ENCODE measurements around the gene MRPL10.
A peak's percentile ranks its signal among the peaks of the same experiment; 100 is the strongest.

Gene MRPL10

DNA sequence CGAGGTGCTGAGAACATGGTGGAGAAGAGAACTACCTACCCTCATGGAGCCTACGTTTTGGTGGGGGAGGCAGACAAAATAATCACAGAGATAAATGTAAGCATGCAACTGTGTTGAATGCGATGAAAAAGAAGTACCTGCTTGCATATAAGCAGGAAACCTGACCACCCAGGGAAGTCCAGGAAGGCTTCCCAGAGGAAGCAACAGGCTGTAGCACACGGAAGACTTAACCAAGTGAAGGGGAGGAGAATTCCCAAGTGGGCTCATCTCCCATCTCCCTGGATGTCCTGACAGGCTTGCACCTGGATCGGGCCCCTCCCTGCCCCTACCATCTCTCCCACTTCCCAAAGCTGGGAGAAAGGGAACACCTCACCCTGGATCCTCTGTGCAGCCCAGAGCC is 7.7 kb upstream of the MRPL10 start:
- no peak for DNase-seq

DNA sequence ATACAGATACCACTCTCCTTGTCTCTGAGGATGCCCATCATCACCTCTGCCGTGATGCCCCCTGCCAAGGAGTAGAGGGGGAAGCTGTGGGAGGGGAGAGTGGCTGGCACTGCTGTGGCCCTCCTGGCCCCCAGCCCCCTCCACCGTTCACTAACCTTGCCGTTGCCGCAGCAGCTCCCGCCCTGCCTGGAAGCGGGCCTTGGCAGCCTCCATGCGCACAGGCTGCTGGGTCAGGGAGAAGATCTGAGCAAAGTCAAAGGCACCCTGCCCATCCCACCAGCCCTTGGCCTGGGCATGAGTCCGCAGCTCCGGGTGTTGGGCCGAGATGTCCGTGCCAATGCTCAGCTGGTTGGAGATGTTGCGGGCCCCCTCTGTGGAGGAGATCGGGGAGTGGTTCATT is 7.3 kb upstream of the MRPL10 start:
- no peak for DNase-seq

DNA sequence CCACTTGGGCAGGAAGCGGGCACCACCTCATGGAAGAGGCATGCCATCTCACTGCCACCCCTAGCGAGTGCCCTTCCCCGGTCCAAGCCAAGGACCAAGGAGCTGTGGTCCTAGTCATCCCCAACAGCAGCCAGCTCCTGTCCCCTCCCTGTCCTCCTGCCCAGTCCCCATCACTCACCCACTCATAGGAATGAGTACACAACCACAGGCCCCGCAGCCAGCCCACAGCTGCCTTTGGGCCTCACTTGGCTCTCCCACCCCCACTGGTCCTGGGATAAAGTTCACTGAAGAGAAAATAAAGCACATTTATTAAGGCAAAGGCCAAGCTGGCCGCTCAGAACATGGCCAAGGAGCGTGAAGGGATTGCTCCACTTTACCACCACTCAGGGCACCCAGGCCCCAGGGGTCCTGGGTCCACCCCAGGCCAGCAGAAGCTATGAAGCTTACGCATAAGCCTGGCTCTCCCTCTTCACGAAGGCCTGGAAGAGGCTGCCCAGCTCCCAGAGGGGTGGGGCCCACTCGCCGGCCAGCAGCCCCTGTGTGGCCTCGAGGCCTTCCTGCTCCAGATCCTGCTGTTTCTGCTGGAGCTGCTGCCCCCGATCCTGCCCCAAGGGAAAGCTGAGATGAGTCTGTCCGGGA is 6.2 kb upstream of the MRPL10 start:
- no peak for DNase-seq

DNA sequence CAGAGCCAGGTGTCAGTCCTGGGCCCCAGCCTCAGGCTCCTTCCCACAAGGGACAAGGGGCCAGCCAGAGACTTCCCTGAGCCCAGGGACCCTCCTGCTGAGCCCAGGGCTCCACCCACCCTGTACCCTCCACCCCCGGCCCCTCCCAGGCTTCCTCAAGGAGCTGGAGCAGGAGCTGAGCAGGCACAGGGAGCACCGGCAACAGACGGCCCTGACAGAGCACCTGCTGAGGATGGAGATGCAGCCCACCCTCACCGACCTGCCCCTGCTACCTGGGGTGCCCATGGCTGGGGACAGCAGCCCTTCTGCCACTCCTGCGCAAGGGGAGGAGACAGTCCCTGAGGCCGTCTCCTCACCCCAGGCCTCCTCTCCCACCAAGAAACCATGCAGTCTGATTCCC is 5.3 kb upstream of the MRPL10 start:
- DNase-seq = no peak

DNA sequence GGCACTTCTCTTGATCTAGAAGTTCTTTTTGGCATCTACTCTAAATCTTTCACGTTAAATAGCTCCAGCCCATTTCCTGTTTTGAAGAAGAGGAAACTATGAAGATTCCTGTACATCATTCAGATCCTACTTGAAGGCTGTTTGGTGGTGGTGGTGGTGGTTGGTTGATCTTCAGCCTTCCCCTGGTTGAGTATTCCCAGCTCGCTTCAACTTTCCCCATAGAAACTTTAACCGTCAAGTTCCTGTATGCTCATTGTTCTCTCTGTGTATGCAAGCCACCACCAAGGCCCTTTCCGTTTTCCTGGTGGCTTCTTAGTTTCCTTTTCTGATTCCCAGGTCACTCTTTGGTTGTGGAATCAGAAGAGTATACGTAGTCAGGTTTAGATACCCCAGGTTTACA is 3.4 kb upstream of the MRPL10 start:
- no peak for DNase-seq

DNA sequence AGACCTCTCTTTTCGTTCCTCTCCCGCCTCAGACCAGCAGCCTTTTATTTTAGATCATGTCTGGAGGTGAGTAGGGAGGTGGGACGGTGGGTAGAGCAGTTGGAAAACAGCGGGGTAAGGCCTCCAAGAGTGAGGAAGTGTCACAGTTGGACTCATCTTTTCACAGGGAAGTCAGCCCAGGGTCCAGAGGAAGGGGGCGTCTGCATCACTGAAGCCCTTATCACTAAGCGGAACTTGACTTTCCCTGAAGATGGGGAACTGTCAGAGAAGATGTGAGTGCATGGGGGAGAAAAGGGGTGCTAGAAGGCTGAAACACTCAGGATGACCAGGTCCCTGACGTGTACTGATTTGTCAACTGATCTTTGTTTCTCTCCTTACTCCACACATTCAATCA is 590 bp upstream of the MRPL10 start:
- DNase-seq = no peak

DNA sequence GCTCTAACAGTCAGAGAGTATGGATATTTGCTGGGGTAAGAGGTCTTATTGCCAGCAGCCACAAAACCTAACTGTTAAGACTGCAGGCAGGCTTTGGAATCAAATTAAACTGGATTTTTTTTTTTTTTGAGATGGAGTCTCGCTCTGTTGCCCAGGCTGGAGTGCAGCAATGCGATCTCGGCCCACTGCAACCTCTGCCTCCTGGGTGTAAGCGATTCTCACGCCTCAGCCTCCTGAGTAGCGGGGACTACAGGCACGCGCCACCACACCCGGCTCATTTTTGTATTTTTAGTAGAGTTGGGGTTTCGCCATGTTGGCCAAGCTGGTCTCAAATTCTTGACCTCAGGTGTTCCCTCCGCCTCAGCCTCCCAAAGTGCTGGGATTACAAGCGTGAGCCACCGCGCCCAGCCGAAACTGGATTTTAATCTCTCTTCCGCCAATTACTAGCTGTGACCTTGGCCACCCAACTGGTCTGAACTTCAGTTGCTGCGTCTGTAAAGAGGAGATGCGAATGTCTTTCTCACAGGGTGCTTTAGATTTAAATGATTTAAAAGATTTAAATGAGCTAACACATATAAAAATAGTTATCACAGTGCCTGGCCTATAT is 842 bp downstream of the MRPL10 start:
- DNase-seq = no peak

DNA sequence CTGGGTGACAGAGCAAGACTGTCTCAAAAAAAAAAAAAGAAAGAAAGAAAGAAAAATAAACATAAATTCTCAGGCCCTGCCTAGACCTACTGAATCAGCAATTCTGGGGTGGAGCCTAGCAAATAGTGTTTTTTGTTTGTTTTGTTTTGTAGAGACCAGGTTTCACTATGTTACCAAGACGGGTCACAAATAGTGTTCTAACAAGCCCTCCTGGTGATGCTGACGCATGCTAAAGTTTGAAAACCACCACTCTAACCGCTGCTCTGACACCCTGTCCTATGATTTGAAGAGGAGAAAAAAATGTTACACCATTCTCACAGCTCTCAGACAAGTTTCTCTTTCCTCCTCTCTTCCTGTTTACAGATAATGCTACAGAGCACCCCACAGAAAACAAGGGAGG is 1.5 kb downstream of the MRPL10 start:
- DNase-seq = peak; percentile 26 to 88 (median 55)

DNA sequence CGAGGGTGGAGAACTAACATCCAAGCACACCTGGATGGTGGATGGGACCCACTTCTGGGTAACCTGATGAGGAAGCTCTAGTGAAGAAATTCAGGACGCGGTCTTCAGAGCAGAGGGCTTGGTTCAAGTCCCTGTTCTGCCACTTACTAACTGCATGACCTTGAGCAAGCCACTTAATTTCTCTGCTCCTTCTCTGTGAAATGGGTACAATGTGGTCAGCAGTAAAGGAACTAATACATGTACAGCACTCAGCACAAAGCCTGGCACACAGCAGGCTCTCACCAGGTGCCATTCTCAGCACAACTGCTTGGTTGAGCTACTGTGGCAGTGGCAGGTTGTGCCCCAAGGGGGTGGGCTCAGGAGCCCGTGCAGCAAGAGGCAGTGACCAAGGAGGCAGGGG is 7.8 kb downstream of the MRPL10 start:
- DNase-seq = no peak

DNA sequence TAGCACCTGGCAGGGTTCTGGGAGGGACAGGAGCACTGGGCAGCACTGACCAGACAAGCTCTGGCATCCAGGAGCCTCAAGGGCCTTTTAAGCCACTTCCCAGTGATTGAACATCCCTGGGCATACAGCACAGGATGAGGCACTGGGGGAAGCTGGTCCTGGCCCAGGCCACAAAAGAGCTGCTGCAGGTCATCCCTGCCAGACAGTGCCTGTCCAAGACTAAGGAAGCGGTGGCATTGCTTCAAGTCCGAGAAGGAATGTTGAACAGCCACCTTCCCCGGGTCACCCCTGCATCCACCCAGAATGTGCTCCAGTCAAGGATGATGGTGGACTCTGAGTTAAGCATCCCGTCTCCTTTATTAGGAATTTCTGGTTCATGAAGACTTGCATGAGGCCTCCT is 8.6 kb downstream of the MRPL10 start:
- DNase-seq = no peak

DNA sequence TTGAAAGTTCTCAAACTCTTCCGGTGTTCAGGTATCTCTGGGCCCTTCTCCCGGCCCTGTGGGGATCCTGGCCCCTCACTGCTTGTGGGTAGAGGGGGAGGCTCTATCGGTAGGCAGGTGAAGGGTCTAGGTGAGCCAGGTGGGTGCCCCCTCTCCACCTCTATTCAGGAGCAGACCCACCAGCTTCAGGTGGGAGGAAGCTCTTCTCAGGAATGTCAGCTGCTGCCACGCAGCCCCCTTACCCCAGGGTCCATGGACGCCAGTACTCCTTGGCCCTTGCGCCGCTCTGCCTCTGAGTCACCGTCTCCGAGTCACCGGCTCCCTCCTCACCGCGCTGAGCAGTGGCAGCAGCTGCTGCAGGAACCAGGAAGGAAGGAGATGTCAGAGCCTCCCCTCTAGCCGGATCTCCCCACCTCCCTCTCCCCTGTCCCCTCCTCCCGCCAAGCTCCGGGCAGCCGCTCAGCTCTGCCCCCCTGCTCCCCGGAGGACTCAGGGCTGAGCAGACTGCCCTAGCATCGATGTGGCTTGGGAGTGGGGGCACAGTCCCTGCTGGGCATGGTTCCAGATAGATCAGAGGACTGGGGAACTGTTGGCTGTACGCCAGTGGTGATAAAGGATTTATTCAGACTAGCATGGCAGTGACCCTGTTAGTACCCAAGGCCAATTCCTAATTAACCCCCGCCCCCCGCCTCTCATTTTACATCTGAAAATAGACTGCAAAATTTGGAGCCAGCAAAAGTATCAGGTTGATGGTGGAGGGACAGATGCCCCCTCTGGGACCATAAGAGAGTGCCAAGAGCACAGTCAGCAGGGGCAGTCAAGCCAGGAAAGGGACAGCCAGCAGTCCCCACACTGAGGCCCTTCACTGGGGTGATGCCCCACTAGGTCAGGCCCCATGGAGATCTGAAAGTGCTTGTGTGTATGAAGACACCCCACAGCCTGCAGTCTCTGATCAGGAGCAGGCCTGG is 9.6 kb downstream of the MRPL10 start, which contains the start of gene OSBPL7:
TSS of gene OSBPL7 (minus strand) at position 371 of the 968 bp plus-strand sequence. CDS start 1,516 bp downstream, outside the sequence.
- DNase-seq = peak; percentile 48 to 86 (median 62)

DNA sequence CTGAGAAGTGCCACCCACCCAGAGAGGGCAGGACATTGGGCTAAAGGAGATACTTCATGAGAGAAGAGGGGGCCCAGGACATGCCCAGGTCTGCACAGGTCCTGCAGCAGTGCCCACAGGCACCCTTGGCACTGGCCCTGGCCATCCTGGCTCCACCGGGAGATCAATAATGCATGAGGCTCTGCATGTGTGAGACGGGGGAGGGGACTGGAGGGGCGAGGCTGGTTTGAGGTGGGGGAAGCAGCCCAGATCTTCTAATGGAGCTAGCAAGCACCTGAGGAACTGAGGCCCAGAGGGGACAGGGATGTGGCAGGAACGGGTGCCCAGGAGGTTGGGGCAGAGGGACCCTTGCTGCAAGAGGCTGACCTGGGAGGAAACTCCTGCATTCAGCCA is 10.3 kb downstream of the MRPL10 start:
- no peak for DNase-seq

DNA sequence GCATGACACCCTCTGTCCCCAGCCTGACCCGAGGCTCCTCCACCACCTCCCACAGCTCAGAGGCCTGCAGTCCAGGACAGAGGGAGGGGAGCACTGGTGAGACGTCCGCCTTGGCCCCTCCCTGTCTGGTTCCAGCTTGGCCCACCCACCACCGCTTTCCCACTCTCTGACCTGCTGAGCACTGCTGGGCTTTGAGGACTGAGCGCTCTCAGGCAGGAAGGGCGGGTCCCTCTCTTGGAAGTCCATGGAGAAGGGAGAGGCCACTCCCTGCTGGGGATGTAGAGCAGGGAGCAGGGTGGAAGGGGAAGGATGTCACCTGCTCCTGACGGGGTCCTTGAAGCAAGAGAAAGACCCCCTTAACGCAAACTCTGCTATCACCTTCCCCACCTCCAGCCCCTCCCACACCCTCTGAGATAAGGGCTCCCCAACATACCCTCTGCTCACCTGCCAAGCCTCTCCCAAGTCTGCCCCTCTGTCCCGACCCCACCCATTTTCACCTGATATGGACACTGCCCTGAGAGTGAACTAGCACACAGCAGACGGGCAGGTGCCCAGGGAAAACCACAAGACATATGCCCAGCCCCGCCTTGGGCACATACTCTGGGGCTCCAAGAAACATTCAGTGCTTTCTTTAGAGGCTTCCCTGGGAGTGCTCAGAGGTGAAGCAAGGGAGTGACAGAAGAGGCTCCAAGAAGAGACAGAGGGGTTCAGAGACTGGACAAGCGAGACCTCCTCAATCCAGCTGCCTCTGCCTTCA is 11.1 kb downstream of the MRPL10 start:
- no peak for DNase-seq

DNA sequence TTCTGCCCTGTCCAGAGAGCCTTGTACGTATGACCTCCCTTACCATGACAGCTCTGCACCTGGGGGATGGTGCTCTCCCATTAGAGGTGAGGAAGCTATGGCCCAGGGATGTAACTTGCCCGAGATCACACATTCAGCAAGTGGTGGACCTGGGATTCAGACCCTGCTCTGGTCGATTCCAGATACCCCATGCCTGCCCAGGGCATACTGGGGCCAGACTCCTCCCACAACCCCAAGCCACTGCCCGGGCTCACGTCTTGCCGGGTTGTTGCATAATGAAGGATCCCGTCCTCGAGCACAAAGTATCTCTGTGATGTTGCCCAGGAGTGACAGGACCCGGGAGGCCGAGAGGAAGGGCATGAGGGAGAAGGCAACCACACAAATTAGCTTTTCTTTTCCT is 11.9 kb downstream of the MRPL10 start:
- no peak for DNase-seq

DNA sequence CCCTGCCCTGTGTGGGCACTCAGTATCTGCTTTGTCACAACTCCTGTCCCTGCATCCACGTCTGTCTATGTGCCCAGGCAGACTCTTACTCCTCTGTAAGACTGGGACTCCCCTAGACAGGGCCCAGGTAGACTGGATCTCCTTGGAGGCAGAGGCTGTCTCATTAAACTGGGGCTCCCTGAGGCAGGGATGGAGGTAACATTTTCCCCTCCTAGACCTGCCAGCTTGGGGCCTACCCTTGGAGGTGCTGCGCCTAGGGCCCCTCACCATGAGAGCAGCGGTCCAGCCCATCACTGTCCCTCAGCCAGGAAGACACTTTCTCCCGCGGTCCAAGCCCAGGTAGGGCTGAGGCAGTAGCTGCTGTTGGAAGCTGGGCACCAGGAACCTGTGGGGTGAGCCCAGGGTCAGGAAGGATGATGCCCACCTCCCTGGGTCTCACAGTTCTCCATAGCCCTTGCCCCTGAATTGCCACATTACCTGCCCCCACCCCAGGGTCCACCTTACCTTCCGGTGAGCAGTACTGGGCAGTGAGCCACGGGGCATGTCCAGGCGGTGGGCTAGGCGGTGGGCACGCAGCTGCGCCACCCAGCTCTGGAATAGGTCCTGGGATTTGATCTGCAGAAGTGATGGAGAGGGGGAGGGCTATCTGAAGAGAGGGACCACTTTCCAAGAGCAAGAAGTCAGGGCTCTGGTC is 13.2 kb downstream of the MRPL10 start:
- DNase-seq = no peak

DNA sequence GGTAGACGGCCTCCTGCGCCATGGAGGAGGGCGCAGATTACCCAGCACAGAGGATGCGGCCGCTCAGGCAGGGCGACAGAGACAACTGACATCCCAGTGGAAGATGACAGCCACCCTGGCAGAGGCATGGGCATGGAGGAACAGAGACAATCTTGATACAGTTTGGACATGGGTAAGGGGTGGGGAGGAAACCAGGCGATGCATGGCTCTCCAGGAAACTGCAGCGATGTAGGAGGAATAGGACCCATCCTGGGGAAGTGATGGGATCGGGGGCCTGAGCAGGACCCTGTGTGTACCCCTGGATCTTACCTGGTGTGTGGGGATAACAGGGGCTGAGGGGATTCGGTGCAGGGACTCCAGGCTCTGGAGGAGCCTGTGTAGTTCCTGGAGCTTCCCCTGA is 14.4 kb downstream of the MRPL10 start:
- DNase-seq = no peak

DNA sequence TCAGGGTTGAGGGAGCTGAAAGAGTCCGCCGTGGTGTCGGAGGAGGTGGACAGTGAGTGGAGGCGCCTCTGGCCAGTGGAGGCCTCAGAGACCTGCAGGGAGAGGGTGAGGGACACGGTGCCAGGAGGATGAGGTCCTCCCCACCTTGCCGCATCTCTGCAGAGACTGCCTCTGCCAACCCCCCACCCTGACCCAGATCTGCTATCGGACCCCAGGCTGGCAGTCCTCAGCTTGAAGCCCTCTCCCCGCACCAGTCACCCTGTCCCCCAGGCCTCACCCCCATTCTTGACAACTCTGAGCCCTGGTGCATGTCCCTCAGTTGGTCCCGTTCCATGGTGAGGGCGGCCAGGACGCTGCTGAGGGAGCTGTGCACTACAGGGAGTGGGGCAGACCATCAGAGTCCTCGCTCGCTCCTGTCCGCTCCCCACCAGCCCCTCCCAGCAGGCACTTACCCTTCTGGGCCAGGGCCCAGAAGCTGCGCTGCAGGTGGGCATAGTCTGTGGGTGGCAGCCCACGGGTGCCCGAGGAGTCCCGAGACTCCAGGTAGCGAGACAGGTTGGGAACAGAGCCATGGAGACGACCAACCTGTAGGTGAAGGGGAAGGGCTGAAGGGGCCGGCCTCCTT is 15.1 kb downstream of the MRPL10 start:
- DNase-seq = no peak

DNA sequence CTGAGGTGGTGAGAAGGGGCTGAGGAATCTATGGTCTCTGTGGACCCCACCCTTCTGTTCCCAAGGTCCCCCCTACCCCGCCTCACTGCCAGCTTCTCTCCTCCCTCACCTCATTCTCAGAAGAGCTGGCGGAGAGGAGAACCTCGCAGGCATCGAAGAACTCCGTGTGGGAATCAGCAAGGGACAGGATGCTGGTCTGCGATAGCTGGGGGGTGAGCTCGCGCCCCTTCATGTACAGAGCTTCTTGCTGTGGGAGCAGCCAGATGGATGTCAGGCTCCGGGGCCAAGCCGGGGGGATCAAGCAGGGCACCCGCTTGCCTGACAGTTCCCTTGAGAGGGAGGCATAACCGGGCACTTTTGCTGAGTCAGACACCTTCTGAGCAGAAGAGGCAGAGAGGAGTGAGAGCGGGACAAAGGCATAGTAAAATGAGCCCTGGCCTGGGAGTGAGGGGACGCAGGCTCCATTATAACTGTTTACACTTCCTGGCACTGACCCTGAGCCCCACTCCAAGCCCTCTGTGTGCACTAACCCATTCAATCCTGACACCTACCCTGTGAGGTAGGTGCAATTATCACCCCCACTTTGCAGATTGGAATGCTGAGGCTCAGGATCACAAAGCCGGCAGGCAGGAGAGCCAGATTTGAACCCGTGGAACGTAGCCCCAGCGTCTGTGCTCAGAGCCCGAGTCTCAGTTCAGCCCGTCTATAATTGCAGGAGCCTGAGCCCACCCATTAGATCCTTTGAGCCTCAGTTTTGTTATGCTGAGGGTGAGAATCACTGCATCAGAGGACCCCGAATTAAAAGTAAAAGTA is 16.0 kb downstream of the MRPL10 start:
- no peak for DNase-seq

DNA sequence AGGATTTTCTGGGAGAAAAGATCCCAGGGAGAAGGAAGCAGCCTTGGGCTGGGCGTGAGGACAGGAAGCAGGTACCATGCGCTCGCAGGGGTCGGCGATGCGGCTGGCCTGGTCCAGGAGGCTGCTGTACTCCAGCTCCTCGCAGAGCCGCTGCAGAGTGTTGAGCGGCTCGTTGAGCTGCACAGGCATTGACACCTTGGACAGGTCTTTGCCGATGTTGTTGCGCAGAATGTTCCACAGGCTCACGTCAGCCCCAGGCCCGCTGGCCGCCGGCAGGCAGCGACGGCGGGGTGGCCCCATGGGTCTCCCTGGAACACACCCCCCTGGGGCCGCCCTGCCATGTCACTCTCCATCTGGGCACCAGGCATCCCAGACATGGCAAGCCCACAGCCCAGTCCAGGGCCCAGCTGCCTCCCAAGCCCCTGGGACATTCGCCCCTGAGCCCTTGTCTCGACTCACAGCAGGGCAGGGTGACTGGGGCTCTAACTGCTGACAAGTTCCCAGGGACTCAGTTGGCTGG is 17.8 kb downstream of the MRPL10 start:
- DNase-seq = no peak

DNA sequence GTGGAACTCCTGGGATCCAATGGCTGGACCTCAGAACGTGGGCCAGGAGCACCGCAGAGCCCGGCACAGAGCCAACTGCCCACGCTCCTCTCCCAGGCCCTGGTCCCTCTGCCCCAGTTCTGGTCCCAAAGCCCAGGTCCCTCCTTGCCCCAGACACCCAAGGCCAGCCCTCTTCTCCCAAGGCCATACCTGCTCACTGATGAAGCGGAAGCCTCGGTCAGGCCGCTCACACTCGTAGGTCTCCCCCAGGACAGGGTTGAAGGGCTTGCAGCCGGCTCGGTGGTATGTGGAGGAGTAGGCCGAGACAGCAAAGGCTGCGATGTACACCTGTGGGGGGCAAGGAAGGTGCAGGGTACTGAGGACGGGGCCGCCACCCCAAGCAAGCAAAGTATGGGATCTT is 18.3 kb downstream of the MRPL10 start:
- no peak for DNase-seq

Measured in T-helper 1 cell (primary cell).